Measurements from ENCODE around the gene VAMP1. TPM values are rescaled to one million over a fixed set of nuclear protein-coding genes. Genes with fewer than 3 reads are reported as not detected.

Gene VAMP1
- total RNA-seq, 2 experiments from 2014 or later: 84.8 to 87.7 TPM

DNA sequence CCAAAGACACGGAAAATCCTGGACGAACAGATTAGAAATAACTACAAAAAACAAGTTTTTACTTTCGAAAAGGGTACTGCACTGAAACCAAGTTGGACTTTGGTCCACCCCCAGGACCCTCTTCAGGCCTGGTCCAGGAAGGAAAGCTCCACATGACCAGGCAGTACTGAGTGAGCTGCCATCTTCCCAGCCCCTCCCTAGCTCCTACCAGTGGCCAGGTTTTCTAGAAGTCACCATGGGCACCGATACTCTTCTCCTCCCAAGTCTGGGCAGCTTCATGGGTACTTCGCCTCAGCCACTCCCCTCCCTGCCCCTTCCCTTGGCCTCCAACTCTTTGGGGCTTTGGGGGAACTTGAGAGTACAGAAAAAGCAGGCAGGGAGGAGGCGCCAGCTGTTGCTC, 6.6 kb downstream of the VAMP1 start:
- no peaks in the 10 kb centered on the region for H3K9me3 Mint-ChIP-seq
- DNase-seq (no peak), ATAC-seq (ENCODE audit: poor library complexity) (no peak)
- Histone ChIP-seq H3K36me3 (ENCODE audit: insufficient read depth, low read length) (peaks cover 65% of the 10 kb centered on the region), H3K4me3 (ENCODE audit: low read length) (peak overlapping the region; percentile 35), H3K9me3 (ENCODE audit: control insufficient read depth in 1 of 2, insufficient read depth in 1 of 2, low read length in 2 of 2) (no peaks in the 10 kb centered on the region), H3K27ac (ENCODE audit: low read depth in 1 of 2, low read length in 2 of 2) (peak overlapping the region; percentile 94 to 97), H3K27me3 (ENCODE audit: control insufficient read depth in 1 of 2, insufficient read depth in 2 of 2, low read length in 2 of 2) (no peaks in the 10 kb centered on the region), H3K4me1 (ENCODE audit: insufficient read depth, low read length) (peaks cover 90% of the 10 kb centered on the region)
- CTCF ChIA-PET: interaction anchor here (1.4 to 3.6 kb wide), 4 partner anchors 12 to 128 kb away, joined by 4 to 27 read pairs (median 14); partner anchors contain the start of gene TAPBPL
- POLR2A ChIA-PET: interaction anchor here (1.0 to 16.2 kb wide), 12 partner anchors 12 to 129 kb away, joined by 3 to 225 read pairs (median 18); partner anchors contain the start of genes CD27, GAPDH, MRPL51 and TAPBPL
- intact Hi-C loops (cut with DNase I, micrococcal nuclease): loop anchor here (2.0 kb wide), 4 partner anchors 13 to 129 kb away; partner anchors contain the start of genes CD27 (in 1 of the 2) and MRPL51 (in 1 of the 2)
- peak overlapping the region; percentile 74 for H3K4me3 Mint-ChIP-seq
- no peaks in the 10 kb centered on the region for H3K27me3 Mint-ChIP-seq
- H3K4me1 Mint-ChIP-seq (ENCODE audit: low read depth): peaks cover 93% of the 10 kb centered on the region
- peaks cover 90% of the 10 kb centered on the region for H3K36me3 Mint-ChIP-seq (ENCODE audit: low read depth)
- TF ChIP-seq, protein P1, sequence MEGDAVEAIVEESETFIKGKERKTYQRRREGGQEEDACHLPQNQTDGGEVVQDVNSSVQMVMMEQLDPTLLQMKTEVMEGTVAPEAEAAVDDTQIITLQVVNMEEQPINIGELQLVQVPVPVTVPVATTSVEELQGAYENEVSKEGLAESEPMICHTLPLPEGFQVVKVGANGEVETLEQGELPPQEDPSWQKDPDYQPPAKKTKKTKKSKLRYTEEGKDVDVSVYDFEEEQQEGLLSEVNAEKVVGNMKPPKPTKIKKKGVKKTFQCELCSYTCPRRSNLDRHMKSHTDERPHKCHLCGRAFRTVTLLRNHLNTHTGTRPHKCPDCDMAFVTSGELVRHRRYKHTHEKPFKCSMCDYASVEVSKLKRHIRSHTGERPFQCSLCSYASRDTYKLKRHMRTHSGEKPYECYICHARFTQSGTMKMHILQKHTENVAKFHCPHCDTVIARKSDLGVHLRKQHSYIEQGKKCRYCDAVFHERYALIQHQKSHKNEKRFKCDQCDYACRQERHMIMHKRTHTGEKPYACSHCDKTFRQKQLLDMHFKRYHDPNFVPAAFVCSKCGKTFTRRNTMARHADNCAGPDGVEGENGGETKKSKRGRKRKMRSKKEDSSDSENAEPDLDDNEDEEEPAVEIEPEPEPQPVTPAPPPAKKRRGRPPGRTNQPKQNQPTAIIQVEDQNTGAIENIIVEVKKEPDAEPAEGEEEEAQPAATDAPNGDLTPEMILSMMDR (IDR thresholded peaks at IDR 0.05): no peak
- H3K27ac Mint-ChIP-seq: peak overlapping the region; percentile 92

DNA sequence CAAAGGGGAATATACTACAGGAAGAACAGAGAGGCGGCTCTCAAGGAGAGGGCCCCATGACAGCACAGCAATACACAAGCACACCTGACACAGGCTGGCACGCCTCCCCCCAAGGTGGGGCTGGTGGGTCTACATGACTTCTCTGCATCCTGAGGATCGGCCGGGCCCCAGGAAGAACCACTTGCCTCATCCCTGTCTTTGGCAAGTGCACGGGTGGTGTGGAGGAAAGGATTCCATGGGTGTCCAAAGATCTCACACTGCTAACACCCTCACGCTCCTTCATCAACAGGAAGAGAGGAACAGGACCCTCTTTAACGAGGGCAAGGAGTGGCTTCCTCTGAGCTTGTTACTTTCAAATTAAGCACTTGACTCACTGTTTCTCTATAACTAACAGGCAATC, 7.3 kb downstream of the VAMP1 start:
- TF ChIP-seq, protein P1 (IDR thresholded peaks at IDR 0.05): no peak
- intact Hi-C loops (cut with DNase I, micrococcal nuclease): loop anchor here in 1 of 2 experiments (2.0 kb wide), 2 partner anchors 18 to 30 kb away; partner anchors contain the start of genes CD27 and MRPL51
- H3K9me3 ChIP-seq (ENCODE audit: control insufficient read depth in 1 of 2, insufficient read depth in 1 of 2, low read length in 2 of 2): no peaks in the 10 kb centered on the region
- peak overlapping the region; percentile 35 for H3K4me3 ChIP-seq (ENCODE audit: low read length)
- H3K27me3 Mint-ChIP-seq: no peaks in the 10 kb centered on the region
- ChIA-PET CTCF (interaction anchor here (1.4 to 3.6 kb wide), 3 partner anchors 11 to 39 kb away, joined by 4 to 27 read pairs (median 9); partner anchors contain the start of gene TAPBPL), POLR2A (interaction anchor here (1.0 to 16.2 kb wide), 12 partner anchors 11 to 129 kb away, joined by 3 to 225 read pairs (median 18); partner anchors contain the start of genes CD27, GAPDH, MRPL51 and TAPBPL)
- peaks cover 90% of the 10 kb centered on the region for H3K36me3 Mint-ChIP-seq (ENCODE audit: low read depth)
- DNase-seq (peak in 8 of 14 experiments; percentile 36 to 69 (median 50)), ATAC-seq (ENCODE audit: poor library complexity) (peak; percentile 16)
- no peaks in the 10 kb centered on the region for H3K27me3 ChIP-seq (ENCODE audit: control insufficient read depth in 1 of 2, insufficient read depth in 2 of 2, low read length in 2 of 2)
- peak overlapping the region; percentile 92 for H3K27ac Mint-ChIP-seq
- H3K9me3 Mint-ChIP-seq: no peaks in the 10 kb centered on the region
- peak overlapping the region; percentile 94 to 97 for H3K27ac ChIP-seq (ENCODE audit: low read depth in 1 of 2, low read length in 2 of 2)
- H3K4me3 Mint-ChIP-seq: peak overlapping the region; percentile 74
- peaks cover 72% of the 10 kb centered on the region for H3K36me3 ChIP-seq (ENCODE audit: insufficient read depth, low read length)
- peaks cover 90% of the 10 kb centered on the region for H3K4me1 ChIP-seq (ENCODE audit: insufficient read depth, low read length)
- H3K4me1 Mint-ChIP-seq (ENCODE audit: low read depth): peaks cover 93% of the 10 kb centered on the region

GRCh38 chr12:6462234-6462995, 8.1 kb downstream of the VAMP1 start:
- Mint-ChIP-seq H3K4me1 (ENCODE audit: low read depth) (peaks cover 85% of the 10 kb centered on the region), H3K36me3 (ENCODE audit: low read depth) (peaks cover 90% of the 10 kb centered on the region), H3K27ac (peak overlapping the region; percentile 92), H3K9me3 (no peaks in the 10 kb centered on the region), H3K27me3 (no peaks in the 10 kb centered on the region), H3K4me3 (peak overlapping the region; percentile 79)
- Histone ChIP-seq H3K27ac (ENCODE audit: low read depth in 1 of 2, low read length in 2 of 2) (peak overlapping the region; percentile 94 to 97), H3K4me1 (ENCODE audit: insufficient read depth, low read length) (peaks cover 87% of the 10 kb centered on the region), H3K4me3 (ENCODE audit: low read length) (peak overlapping the region; percentile 35), H3K27me3 (ENCODE audit: control insufficient read depth in 1 of 2, insufficient read depth in 2 of 2, low read length in 2 of 2) (no peaks in the 10 kb centered on the region), H3K36me3 (ENCODE audit: insufficient read depth, low read length) (peaks cover 79% of the 10 kb centered on the region), H3K9me3 (ENCODE audit: control insufficient read depth in 1 of 2, insufficient read depth in 1 of 2, low read length in 2 of 2) (no peaks in the 10 kb centered on the region)
- peak; percentile 58 for ATAC-seq (ENCODE audit: poor library complexity)
- DNase-seq: peak in 4 of 14 experiments; percentile 40 to 75 (median 59)
- TF ChIP-seq, protein P1 (IDR thresholded peaks at IDR 0.05): no peak
- intact Hi-C loops (cut with DNase I, micrococcal nuclease): loop anchor here in 1 of 2 experiments (1.0 to 2.0 kb wide), 3 partner anchors 10 to 30 kb away; partner anchors contain the start of genes CD27, MRPL51 and TAPBPL
- POLR2A ChIA-PET: interaction anchor here (0.6 to 16.2 kb wide), 19 partner anchors 8 to 227 kb away, joined by 3 to 225 read pairs (median 9); partner anchors contain the start of genes CD27, GAPDH, MRPL51 and TAPBPL
- CTCF ChIA-PET: interaction anchor here (1.4 to 3.6 kb wide), 8 partner anchors 8 to 139 kb away, joined by 4 to 27 read pairs (median 8); partner anchors contain the start of genes TAPBPL and VAMP1

Data from CD4-positive, alpha-beta T cell (primary cell).